ENCODE data around the gene CRELD2. TPM values are rescaled to one million over a fixed set of nuclear protein-coding genes. Genes with fewer than 3 reads are reported as not detected.

The CRELD2 gene
- polyA plus RNA-seq, 2 of the 4 experiments (the other 2 are of a cell fraction): 15.1 to 18.7 TPM

GRCh38 chr22:49879871-49880270 is 38.6 kb upstream of the CRELD2 start:
- ATAC-seq (no peak), DNase-seq (ENCODE audit: low read depth in 1 of 2, low spot score in 1 of 2) (no peak), FAIRE-seq (no peak)
- H3K4me2 ChIP-seq: no peak overlapping the region
- ChIA-PET POLR2A (no interaction called here), CTCF (interaction anchor here (1.1 kb wide), 1 partner anchor 9 kb away, joined by 3 read pairs; no protein-coding TSS in a partner anchor)
- TF ChIP-seq POLR2AphosphoS2 (conservative IDR thresholded peaks at IDR 0.05; ENCODE audit: low read length) (no peak), MYC (IDR thresholded peaks at IDR 0.05; ENCODE audit: borderline replicate concordance, low read length) (no peak), REST (IDR thresholded peaks at IDR 0.05) (no peak)
- H3K4me3 ChIP-seq: no peak overlapping the region
- no peak overlapping the region for H3K27ac ChIP-seq
- no peaks in the 10 kb centered on the region for H3K9me3 ChIP-seq
- H3K4me1 ChIP-seq: no peaks in the 10 kb centered on the region
- 83% methylated on average over 9 of the region's 9 CpGs for WGBS (ENCODE audit: missing lambda C conversion rate)

- no peak for FAIRE-seq
Measured at GRCh38 chr22:49880281-49880680, 38.2 kb upstream of the CRELD2 start.

More at GRCh38 chr22:49880281-49880680, 38.2 kb upstream of the CRELD2 start:
- ATAC-seq (no peak), DNase-seq (ENCODE audit: low read depth in 1 of 2, low spot score in 1 of 2) (no peak)
- Histone ChIP-seq H3K4me3 (no peak overlapping the region), H3K4me1 (no peaks in the 10 kb centered on the region), H3K4me2 (no peak overlapping the region), H3K27ac (no peak overlapping the region), H3K9me3 (no peaks in the 10 kb centered on the region; the same call in 2 of the 3 replicates)
- TF ChIP-seq KDM1A (IDR thresholded peaks at IDR 0.05; ENCODE audit: low read depth) (no peak), RNF2 (IDR thresholded peaks at IDR 0.05; ENCODE audit: borderline replicate concordance, low read depth) (no peak), HOXB5 (CRISPR knock-in tag; IDR thresholded peaks at IDR 0.05) (no peak), RARB (CRISPR knock-in tag; IDR thresholded peaks at IDR 0.05) (no peak), REST (IDR thresholded peaks at IDR 0.05) (no peak), HEYL (CRISPR knock-in tag; IDR thresholded peaks at IDR 0.05) (no peak), POLR2A (IDR thresholded peaks at IDR 0.05; ENCODE audit: low read length) (no peak), NR3C1 (IDR thresholded peaks at IDR 0.05) (no peak), PHF8 (IDR thresholded peaks at IDR 0.05; ENCODE audit: borderline replicate concordance, low read depth) (no peak), E2F6 (IDR thresholded peaks at IDR 0.05; ENCODE audit: borderline replicate concordance, low read depth) (no peak), TFCP2L1 (CRISPR knock-in tag; IDR thresholded peaks at IDR 0.05) (no peak), RCOR1 (IDR thresholded peaks at IDR 0.05; ENCODE audit: low read depth, low read length) (no peak)
- ChIA-PET CTCF (interaction anchor here (1.1 kb wide), 1 partner anchor 9 kb away, joined by 3 read pairs; no protein-coding TSS in a partner anchor), POLR2A (no interaction called here)
- WGBS (ENCODE audit: missing lambda C conversion rate): 96% methylated on average over 20 of the region's 20 CpGs

Data from A549 (cell line).